GM23338 (cell line): ENCODE data around the gene PLEKHD1. TPM values are rescaled to one million over a fixed set of nuclear protein-coding genes. Genes with fewer than 3 reads are reported as not detected.
A peak's percentile ranks its signal among the peaks of the same experiment; 100 is the strongest.

Experiments
- ATAC-seq: fragments of 200-7000 bp; cut with Tn5 transposase; 3 replicates; pipeline ENCODE4 v1.9.1; 2020
- DNase-seq: peaks from one replicate; pipeline ENCODE4 v3.0.0-alpha.2; 2015; ENCODE audit warnings: low spot score
- H2AFZ ChIP-seq: fragments of 200-600 bp; sonication (generic); 2 replicates; pipeline ENCODE4 v1.8.0; 2016; ENCODE audit warnings: antibody characterized with exemption, mild to moderate bottlenecking, moderate library complexity
- H3F3A ChIP-seq: fragments of 200-600 bp; sonication (generic); replicated peaks from 2 replicates; pipeline ENCODE4 v1.8.0; 2017; ENCODE audit warnings: antibody characterized with exemption, mixed run types, low read depth
- H3K27ac ChIP-seq: fragments of 200-600 bp; sonication (generic); 2 replicates; pipeline ENCODE4 v1.6.1; 2016; ENCODE audit warnings: low read depth
- H3K27me3 ChIP-seq: fragments of 200-600 bp; sonication (generic); 2 replicates; pipeline ENCODE4 v1.8.0; 2016; ENCODE audit warnings: mild to moderate bottlenecking, mixed run types, moderate library complexity; ENCODE audit not compliant: insufficient read depth
- H3K36me3 ChIP-seq: fragments of 200-600 bp; sonication (generic); 2 replicates; pipeline ENCODE4 v1.8.0; 2016; ENCODE audit warnings: mild to moderate bottlenecking; ENCODE audit not compliant: insufficient read depth
- H3K4me1 ChIP-seq: fragments of 200-600 bp; sonication (generic); 2 replicates; pipeline ENCODE4 v1.8.0; 2016; ENCODE audit warnings: mild to moderate bottlenecking, moderate library complexity; ENCODE audit not compliant: insufficient read depth
- H3K4me2 ChIP-seq: fragments of 200-600 bp; sonication (generic); 2 replicates; pipeline ENCODE4 v1.7.1; 2017; ENCODE audit warnings: mixed run types
- H3K4me3 ChIP-seq: fragments of 200-600 bp; sonication (generic); 2 replicates; pipeline ENCODE4 v1.6.1; 2016; ENCODE audit warnings: mixed run types
- H3K79me2 ChIP-seq: fragments of 200-600 bp; sonication (generic); replicated peaks from 2 replicates; pipeline ENCODE4 v1.8.0; 2017; ENCODE audit warnings: mild to moderate bottlenecking; ENCODE audit not compliant: insufficient read depth
- H3K9me2 ChIP-seq: fragments of 200-600 bp; sonication (generic); 2 replicates; pipeline ENCODE4 v1.8.0; 2017; ENCODE audit not compliant: insufficient read depth
- H4K20me1 ChIP-seq: fragments of 200-600 bp; sonication (generic); replicated peaks from 2 replicates; pipeline ENCODE4 v1.8.0; 2017; ENCODE audit warnings: mild to moderate bottlenecking; ENCODE audit not compliant: insufficient read depth
- H3K27ac Mint-ChIP-seq: 2 replicates; pipeline ENCODE4 v1.8.0; 2020; ENCODE audit warnings: inconsistent platforms, mild to moderate bottlenecking, moderate library complexity, mixed read lengths
- H3K27me3 Mint-ChIP-seq: 3 replicates; pipeline ENCODE4 v1.8.0; 2022; ENCODE audit warnings: low read depth, mild to moderate bottlenecking, moderate library complexity, mixed read lengths, inconsistent platforms; ENCODE audit not compliant: insufficient read depth, poor library complexity
- H3K36me3 Mint-ChIP-seq: 3 replicates; pipeline ENCODE4 v1.8.0; 2021; ENCODE audit warnings: low read depth, mild to moderate bottlenecking, inconsistent platforms, moderate library complexity, mixed read lengths
- H3K4me1 Mint-ChIP-seq: 3 replicates; pipeline ENCODE4 v1.8.0; 2020; ENCODE audit warnings: mild to moderate bottlenecking, inconsistent platforms, mixed read lengths
- H3K4me3 Mint-ChIP-seq: 3 replicates; pipeline ENCODE4 v1.8.0; 2021; ENCODE audit warnings: moderate library complexity, mild to moderate bottlenecking, inconsistent platforms, mixed read lengths
- H3K9me3 Mint-ChIP-seq: 3 replicates; pipeline ENCODE4 v1.8.0; 2020; ENCODE audit warnings: moderate library complexity, mild to moderate bottlenecking, inconsistent platforms, mixed read lengths
- EZH2phosphoT487 ChIP-seq: fragments of 200-600 bp; sonication (generic); IDR thresholded peaks from one replicate; pipeline ENCODE4 v1.8.1; 2018; ENCODE audit warnings: antibody characterized with exemption; ENCODE audit not compliant: unreplicated experiment
- JUNB ChIP-seq: IDR thresholded peaks from one replicate; pipeline ENCODE4 v1.6.1; 2016; ENCODE audit warnings: antibody characterized with exemption; ENCODE audit not compliant: unreplicated experiment
- NANOG ChIP-seq: IDR thresholded peaks from 2 replicates; pipeline ENCODE4 v1.6.1; 2016; ENCODE audit warnings: antibody characterized with exemption, borderline replicate concordance
- ZNF114 ChIP-seq: fragments of 250-450 bp; sonication (Bioruptor Pico); IDR thresholded peaks from 2 replicates; pipeline ENCODE4 v1.5.0; 2020; ENCODE audit warnings: mild to moderate bottlenecking, moderate library complexity
- polyA plus RNA-seq: library from polyadenylated mRNA; unstranded; fragments of >200 nt; fragmentation: Nextera tagmentation; extraction: Ambion mirVana; gene quantifications from 2 replicates; pipeline ENCODE4 v1.2.1, GENCODE V29; 2016
- total RNA-seq: library from RNA; depleted of rRNA; stranded (reverse); fragments of >200 nt; shearing (Covaris generic); gene quantifications from 2 replicates; pipeline ENCODE4 v1.2.3, GENCODE V29; 2014
- TF ChIP-seq, protein P1 (sequence below): IDR thresholded peaks from one replicate; pipeline ENCODE4 v1.6.1; 2018; ENCODE audit warnings: antibody characterized with exemption; ENCODE audit not compliant: unreplicated experiment
- TF ChIP-seq, protein P2 (sequence below), 2 experiments: fragments of 200-600 bp in 1 of 2; sonication (generic) in 1 of 2; conservative IDR thresholded peaks; 2 replicates each; pipeline versions ENCODE4 v1.5.1 to v1.6.1; 2016 to 2017; ENCODE audit warnings: antibody characterized with exemption in 2 of 2, low read depth in 2 of 2, mild to moderate bottlenecking in 2 of 2, moderate library complexity in 1 of 2
- TF ChIP-seq, protein P3 (sequence below): IDR thresholded peaks from 2 replicates; pipeline ENCODE4 v1.6.1; 2016; ENCODE audit warnings: antibody characterized with exemption

PLEKHD1 gene
- total and polyA plus RNA-seq, 2 experiments from 2014 or later, result 0.19 to 0.28 TPM

DNA sequence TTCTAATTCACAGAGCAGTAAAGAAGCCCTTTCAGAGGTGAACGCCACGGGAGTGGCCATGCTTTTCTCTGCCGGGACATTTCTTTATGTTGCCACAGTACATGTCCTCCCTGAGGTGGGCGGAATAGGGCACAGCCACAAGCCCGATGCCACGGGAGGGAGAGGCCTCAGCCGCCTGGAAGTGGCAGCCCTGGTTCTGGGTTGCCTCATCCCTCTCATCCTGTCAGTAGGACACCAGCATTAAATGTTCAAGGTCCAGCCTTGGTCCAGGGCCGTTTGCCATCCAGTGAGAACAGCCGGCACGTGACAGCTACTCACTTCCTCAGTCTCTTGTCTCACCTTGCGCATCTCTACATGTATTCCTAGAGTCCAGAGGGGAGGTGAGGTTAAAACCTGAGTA lies 26.2 kb upstream of the PLEKHD1 start (continued):
- TF ChIP-seq, protein P1, sequence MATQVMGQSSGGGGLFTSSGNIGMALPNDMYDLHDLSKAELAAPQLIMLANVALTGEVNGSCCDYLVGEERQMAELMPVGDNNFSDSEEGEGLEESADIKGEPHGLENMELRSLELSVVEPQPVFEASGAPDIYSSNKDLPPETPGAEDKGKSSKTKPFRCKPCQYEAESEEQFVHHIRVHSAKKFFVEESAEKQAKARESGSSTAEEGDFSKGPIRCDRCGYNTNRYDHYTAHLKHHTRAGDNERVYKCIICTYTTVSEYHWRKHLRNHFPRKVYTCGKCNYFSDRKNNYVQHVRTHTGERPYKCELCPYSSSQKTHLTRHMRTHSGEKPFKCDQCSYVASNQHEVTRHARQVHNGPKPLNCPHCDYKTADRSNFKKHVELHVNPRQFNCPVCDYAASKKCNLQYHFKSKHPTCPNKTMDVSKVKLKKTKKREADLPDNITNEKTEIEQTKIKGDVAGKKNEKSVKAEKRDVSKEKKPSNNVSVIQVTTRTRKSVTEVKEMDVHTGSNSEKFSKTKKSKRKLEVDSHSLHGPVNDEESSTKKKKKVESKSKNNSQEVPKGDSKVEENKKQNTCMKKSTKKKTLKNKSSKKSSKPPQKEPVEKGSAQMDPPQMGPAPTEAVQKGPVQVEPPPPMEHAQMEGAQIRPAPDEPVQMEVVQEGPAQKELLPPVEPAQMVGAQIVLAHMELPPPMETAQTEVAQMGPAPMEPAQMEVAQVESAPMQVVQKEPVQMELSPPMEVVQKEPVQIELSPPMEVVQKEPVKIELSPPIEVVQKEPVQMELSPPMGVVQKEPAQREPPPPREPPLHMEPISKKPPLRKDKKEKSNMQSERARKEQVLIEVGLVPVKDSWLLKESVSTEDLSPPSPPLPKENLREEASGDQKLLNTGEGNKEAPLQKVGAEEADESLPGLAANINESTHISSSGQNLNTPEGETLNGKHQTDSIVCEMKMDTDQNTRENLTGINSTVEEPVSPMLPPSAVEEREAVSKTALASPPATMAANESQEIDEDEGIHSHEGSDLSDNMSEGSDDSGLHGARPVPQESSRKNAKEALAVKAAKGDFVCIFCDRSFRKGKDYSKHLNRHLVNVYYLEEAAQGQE, result no peak

DNA sequence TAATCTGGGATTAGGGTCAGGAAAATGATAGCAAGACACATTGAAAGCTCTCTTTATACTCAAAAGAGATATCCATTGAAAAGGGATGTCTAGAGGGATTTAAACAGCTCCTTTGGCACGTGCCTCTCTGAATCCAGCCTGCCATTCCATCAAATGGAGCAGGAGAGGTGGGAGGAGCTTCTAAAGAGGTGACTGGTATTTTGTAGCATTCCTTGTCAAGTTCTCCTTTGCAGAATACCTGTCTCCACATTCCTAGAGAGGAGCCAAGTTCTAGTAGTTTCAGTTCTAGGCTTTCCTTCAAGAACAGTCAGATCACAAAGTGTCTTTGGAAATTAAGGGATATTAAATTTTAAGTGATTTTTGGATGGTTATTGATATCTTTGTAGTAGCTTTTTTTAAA lies 25.4 kb upstream of the PLEKHD1 start:
- Histone ChIP-seq H3K4me1 (no peaks in the 10 kb centered on the region), H2AFZ (no peak overlapping the region), H3K79me2 (no peaks in the 10 kb centered on the region), H3K4me3 (no peak overlapping the region), H4K20me1 (peaks cover 7% of the 10 kb centered on the region), H3K27me3 (no peaks in the 10 kb centered on the region), H3K36me3 (peaks cover 10% of the 10 kb centered on the region; the same call in 1 of the 2 replicates), H3K27ac (no peak overlapping the region), H3K4me2 (no peak overlapping the region), H3K9me2 (no peaks in the 10 kb centered on the region), H3F3A (no peaks in the 10 kb centered on the region)
- H3K4me1 Mint-ChIP-seq, result no peaks in the 10 kb centered on the region
- H3K9me3 Mint-ChIP-seq, result no peaks in the 10 kb centered on the region
- H3K36me3 Mint-ChIP-seq, result peaks cover 13% of the 10 kb centered on the region; the same call in 2 of the 3 replicates
- H3K27ac Mint-ChIP-seq, result no peak overlapping the region
- no peak overlapping the region for H3K4me3 Mint-ChIP-seq
- no peaks in the 10 kb centered on the region for H3K27me3 Mint-ChIP-seq
- DNase-seq, result peak; percentile 71
- peak; percentile 49; the same call in 1 of the 3 replicates for ATAC-seq
- TF ChIP-seq ZNF114, result no peak
- TF ChIP-seq, protein P2, sequence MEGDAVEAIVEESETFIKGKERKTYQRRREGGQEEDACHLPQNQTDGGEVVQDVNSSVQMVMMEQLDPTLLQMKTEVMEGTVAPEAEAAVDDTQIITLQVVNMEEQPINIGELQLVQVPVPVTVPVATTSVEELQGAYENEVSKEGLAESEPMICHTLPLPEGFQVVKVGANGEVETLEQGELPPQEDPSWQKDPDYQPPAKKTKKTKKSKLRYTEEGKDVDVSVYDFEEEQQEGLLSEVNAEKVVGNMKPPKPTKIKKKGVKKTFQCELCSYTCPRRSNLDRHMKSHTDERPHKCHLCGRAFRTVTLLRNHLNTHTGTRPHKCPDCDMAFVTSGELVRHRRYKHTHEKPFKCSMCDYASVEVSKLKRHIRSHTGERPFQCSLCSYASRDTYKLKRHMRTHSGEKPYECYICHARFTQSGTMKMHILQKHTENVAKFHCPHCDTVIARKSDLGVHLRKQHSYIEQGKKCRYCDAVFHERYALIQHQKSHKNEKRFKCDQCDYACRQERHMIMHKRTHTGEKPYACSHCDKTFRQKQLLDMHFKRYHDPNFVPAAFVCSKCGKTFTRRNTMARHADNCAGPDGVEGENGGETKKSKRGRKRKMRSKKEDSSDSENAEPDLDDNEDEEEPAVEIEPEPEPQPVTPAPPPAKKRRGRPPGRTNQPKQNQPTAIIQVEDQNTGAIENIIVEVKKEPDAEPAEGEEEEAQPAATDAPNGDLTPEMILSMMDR (conservative IDR thresholded peaks at IDR 0.05; ENCODE audit: low read depth in 2 of 2), result no peak
- no peak for TF ChIP-seq NANOG
- TF ChIP-seq JUNB, result no peak
- TF ChIP-seq, protein P3, sequence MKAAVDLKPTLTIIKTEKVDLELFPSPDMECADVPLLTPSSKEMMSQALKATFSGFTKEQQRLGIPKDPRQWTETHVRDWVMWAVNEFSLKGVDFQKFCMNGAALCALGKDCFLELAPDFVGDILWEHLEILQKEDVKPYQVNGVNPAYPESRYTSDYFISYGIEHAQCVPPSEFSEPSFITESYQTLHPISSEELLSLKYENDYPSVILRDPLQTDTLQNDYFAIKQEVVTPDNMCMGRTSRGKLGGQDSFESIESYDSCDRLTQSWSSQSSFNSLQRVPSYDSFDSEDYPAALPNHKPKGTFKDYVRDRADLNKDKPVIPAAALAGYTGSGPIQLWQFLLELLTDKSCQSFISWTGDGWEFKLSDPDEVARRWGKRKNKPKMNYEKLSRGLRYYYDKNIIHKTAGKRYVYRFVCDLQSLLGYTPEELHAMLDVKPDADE, result no peak
- TF ChIP-seq EZH2phosphoT487, result no peak
